ENCODE measurements around the gene HOXD8.

The HOXD8 gene

DNA sequence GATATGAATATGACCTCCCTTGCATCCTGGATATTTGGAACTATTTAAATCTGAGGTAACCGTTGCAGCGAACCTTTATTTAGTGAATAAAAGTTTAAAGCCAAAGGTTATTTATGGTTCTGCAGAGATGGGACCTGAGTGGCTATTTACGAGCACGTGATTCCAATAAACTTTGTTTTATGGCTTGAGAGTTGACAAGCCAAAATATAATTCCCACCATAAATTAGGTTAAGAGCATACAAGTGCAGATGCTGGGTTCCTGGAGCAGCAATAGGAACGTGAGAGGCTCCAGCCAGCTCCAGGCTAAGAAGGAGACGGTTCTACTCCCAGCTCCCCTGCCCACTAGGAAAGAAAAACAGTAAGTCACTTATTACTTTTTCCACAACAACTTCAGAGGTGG, 16.6 kb downstream of the HOXD8 start:
- ChIA-PET CTCF (interaction anchor here (0.6 to 1.4 kb wide), 3 partner anchors 19 to 670 kb away, joined by 3 to 4 read pairs (median 3); no protein-coding TSS in a partner anchor), POLR2A (no interaction called here)
- peaks cover 0 to 17% of the 10 kb centered on the region in 2 experiments; a peak in 1 of 3 replicates for H3K36me3 ChIP-seq (ENCODE audit: control insufficient read depth in 2 of 2, insufficient read depth in 1 of 2, low read length in 2 of 2)
- no peak overlapping the region for H3K4me3 ChIP-seq (ENCODE audit: low read depth, low read length)
- H3K27ac ChIP-seq (ENCODE audit: extremely low read depth, low read depth, low read length) = peak overlapping the region; percentile 37; the same call in 1 of the 2 replicates
- H3K9me3 ChIP-seq (ENCODE audit: control insufficient read depth, insufficient read depth, low read depth, low read length) = no peaks in the 10 kb centered on the region
- peaks cover 15% of the 10 kb centered on the region for H3K4me1 ChIP-seq (ENCODE audit: control insufficient read depth, insufficient read depth, low read length)
- TF ChIP-seq ZNF555 (tag by site-specific recombination; conservative IDR thresholded peaks at IDR 0.05) (no peak), ZNF660 (tag by site-specific recombination; IDR thresholded peaks at IDR 0.05) (peak; percentile 73), IKZF3 (tag by site-specific recombination; IDR thresholded peaks at IDR 0.05) (peak; percentile 67; the same call in 1 of the 2 replicates), PRDM4 (tag by site-specific recombination; IDR thresholded peaks at IDR 0.05) (0 out of 2 replicates have a peak, but pooled peaks have one; percentile 46), ZNF366 (tag by site-specific recombination; conservative IDR thresholded peaks at IDR 0.05) (0 out of 2 replicates have a peak, but pooled peaks have one; percentile 32), ZBTB20 (tag by site-specific recombination; IDR thresholded peaks at IDR 0.05) (0 out of 2 replicates have a peak, but pooled peaks have one; percentile 22), ZNF426 (tag by site-specific recombination; IDR thresholded peaks at IDR 0.05) (no peak), RBAK (tag by site-specific recombination; IDR thresholded peaks at IDR 0.05) (no peak), KLF16 (tag by site-specific recombination; IDR thresholded peaks at IDR 0.05) (0 out of 2 replicates have a peak, but pooled peaks have one; percentile 25), ZNF677 (tag by site-specific recombination; IDR thresholded peaks at IDR 0.05) (no peak), ZNF561 (tag by site-specific recombination; IDR thresholded peaks at IDR 0.05; ENCODE audit: borderline replicate concordance) (0 out of 2 replicates have a peak, but pooled peaks have one; percentile 42), ZNF843 (tag by site-specific recombination; IDR thresholded peaks at IDR 0.05) (peak; percentile 90), ZNF560 (tag by site-specific recombination; IDR thresholded peaks at IDR 0.05; ENCODE audit: borderline replicate concordance) (no peak), ZXDB (tag by site-specific recombination; IDR thresholded peaks at IDR 0.05) (peak; percentile 52; the same call in 1 of the 2 replicates), ZNF596 (tag by site-specific recombination; IDR thresholded peaks at IDR 0.05) (peak; percentile 26; the same call in 1 of the 2 replicates), ZNF501 (tag by site-specific recombination; IDR thresholded peaks at IDR 0.05) (no peak), SETDB1 (IDR thresholded peaks at IDR 0.05; ENCODE audit: insufficient read length, low read length) (no peak), ZNF530 (tag by site-specific recombination; IDR thresholded peaks at IDR 0.05; ENCODE audit: low read depth) (no peak), SP7 (tag by site-specific recombination; IDR thresholded peaks at IDR 0.05) (0 out of 2 replicates have a peak, but pooled peaks have one; percentile 21), FEZF1 (tag by site-specific recombination; IDR thresholded peaks at IDR 0.05) (peak; percentile 74), ZNF518A (tag by site-specific recombination; conservative IDR thresholded peaks at IDR 0.05; ENCODE audit: low read depth) (no peak), ZIC2 (tag by site-specific recombination; IDR thresholded peaks at IDR 0.05) (no peak), ZNF155 (tag by site-specific recombination; IDR thresholded peaks at IDR 0.05) (no peak), ZNF174 (tag by site-specific recombination; IDR thresholded peaks at IDR 0.05) (no peak), PRDM6 (tag by site-specific recombination; IDR thresholded peaks at IDR 0.05) (peak; percentile 85), OSR2 (tag by site-specific recombination; IDR thresholded peaks at IDR 0.05) (0 out of 2 replicates have a peak, but pooled peaks have one; percentile 47), ZEB2 (tag by site-specific recombination; IDR thresholded peaks at IDR 0.05) (0 out of 2 replicates have a peak, but pooled peaks have one; percentile 13), ZNF341 (tag by site-specific recombination; IDR thresholded peaks at IDR 0.05; ENCODE audit: low read depth) (peak; percentile 46)
- TF ChIP-seq, protein P1, sequence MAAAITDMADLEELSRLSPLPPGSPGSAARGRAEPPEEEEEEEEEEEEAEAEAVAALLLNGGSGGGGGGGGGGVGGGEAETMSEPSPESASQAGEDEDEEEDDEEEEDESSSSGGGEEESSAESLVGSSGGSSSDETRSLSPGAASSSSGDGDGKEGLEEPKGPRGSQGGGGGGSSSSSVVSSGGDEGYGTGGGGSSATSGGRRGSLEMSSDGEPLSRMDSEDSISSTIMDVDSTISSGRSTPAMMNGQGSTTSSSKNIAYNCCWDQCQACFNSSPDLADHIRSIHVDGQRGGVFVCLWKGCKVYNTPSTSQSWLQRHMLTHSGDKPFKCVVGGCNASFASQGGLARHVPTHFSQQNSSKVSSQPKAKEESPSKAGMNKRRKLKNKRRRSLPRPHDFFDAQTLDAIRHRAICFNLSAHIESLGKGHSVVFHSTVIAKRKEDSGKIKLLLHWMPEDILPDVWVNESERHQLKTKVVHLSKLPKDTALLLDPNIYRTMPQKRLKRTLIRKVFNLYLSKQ (tag by site-specific recombination; IDR thresholded peaks at IDR 0.05; ENCODE audit: borderline replicate concordance) = no peak
